Measurements from ENCODE around the gene ICE1. TPM values are rescaled to one million over a fixed set of nuclear protein-coding genes. Genes with fewer than 3 reads are reported as not detected.

The ICE1 gene
- total and polyA plus RNA-seq, 7 experiments from 2014 or later, result 17.2 to 47.6 (median 32.4) TPM

DNA sequence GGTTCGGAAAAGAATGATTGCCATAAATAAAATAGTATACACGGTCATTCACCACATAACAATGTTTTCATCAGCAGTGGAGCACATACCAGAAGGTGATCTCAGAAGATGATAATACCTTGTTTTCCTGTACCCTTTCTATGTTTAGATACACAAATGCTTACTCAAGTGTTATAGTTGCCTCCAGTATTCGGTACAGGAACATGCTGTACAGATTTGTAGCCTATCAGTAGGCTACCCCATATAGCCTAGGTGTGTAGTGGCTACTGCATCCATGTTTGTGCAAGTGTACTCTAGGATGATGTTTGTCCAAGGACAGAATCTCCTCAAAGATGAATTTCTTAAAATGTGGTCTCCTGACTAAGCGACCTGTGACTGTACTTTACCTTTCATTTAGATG is 59.2 kb downstream of the ICE1 start:
- Mint-ChIP-seq H3K4me1 (peaks cover 14 to 40% (median 26%) of the 10 kb centered on the region in 7 donors), H3K9me3 (peaks cover 0 to 10% (median 0%) of the 10 kb centered on the region in 11 donors), H3K36me3 (peaks cover 11 to 42% (median 24%) of the 10 kb centered on the region in 5 donors), H3K27me3 (no peaks in the 10 kb centered on the region), H3K27ac (peak overlapping the region; percentile 59 to 92 (median 80)), H3K4me3 (peak overlapping the region in 8 of 10 donors; percentile 29 to 78 (median 53))
- DNase-seq (no peak), ATAC-seq (no peak)
- Histone ChIP-seq H3K27ac (ENCODE audit: low read depth, low read length) (peak overlapping the region; percentile 25), H3K9me3 (ENCODE audit: control insufficient read depth in 2 of 3, low read length in 3 of 3) (no peaks in the 10 kb centered on the region), H3K4me1 (ENCODE audit: control insufficient read depth in 2 of 2, insufficient read depth in 2 of 2, low read length in 2 of 2) (peaks cover 7 to 13% of the 10 kb centered on the region in 2 donors), H3K36me3 (ENCODE audit: control insufficient read depth in 2 of 3, insufficient read depth in 3 of 3, low read length in 3 of 3) (peaks cover 0 to 24% (median 3%) of the 10 kb centered on the region in 3 experiments), H3K4me3 (ENCODE audit: low read length) (no peak overlapping the region), H3K27me3 (ENCODE audit: control insufficient read depth in 2 of 2, insufficient read depth in 2 of 2, low read length in 2 of 2) (no peaks in the 10 kb centered on the region)
- ChIA-PET CTCF (no interaction called here), POLR2A (interaction anchor here (0.7 kb wide), 1 partner anchor 66 kb away, joined by 3 read pairs; no protein-coding TSS in a partner anchor)
- intact Hi-C loops (cut with micrococcal nuclease), result loop anchor here (1.0 to 2.0 kb wide), 2 partner anchors 41 to 59 kb away; partner anchors contain the start of gene ICE1 (in 2 of the 2)

GRCh38 chr5:5483350-5483749 is 60.9 kb downstream of the ICE1 start:
- ATAC-seq (no peak), DNase-seq (no peak)
- H3K9me3 ChIP-seq (ENCODE audit: control insufficient read depth in 2 of 3, low read length in 3 of 3), result no peaks in the 10 kb centered on the region
- Mint-ChIP-seq H3K9me3 (peaks cover 0 to 7% (median 0%) of the 10 kb centered on the region in 11 donors), H3K27ac (peak overlapping the region in 7 of 9 donors; percentile 22 to 83 (median 62)), H3K36me3 (peaks cover 0 to 36% (median 14%) of the 10 kb centered on the region in 5 donors), H3K4me1 (peaks cover 14 to 40% (median 26%) of the 10 kb centered on the region in 7 donors), H3K27me3 (no peaks in the 10 kb centered on the region), H3K4me3 (no peak overlapping the region)
- H3K36me3 ChIP-seq (ENCODE audit: control insufficient read depth in 2 of 3, insufficient read depth in 3 of 3, low read length in 3 of 3), result peaks cover 0 to 35% (median 3%) of the 10 kb centered on the region in 3 experiments
- H3K27ac ChIP-seq (ENCODE audit: low read depth, low read length), result no peak overlapping the region
- peaks cover 7 to 13% of the 10 kb centered on the region in 2 donors for H3K4me1 ChIP-seq (ENCODE audit: control insufficient read depth in 2 of 2, insufficient read depth in 2 of 2, low read length in 2 of 2)
- ChIA-PET CTCF (no interaction called here), POLR2A (no interaction called here)
- intact Hi-C loops (cut with micrococcal nuclease), result no loop called here
- H3K27me3 ChIP-seq (ENCODE audit: control insufficient read depth in 2 of 2, insufficient read depth in 2 of 2, low read length in 2 of 2), result no peaks in the 10 kb centered on the region
- H3K4me3 ChIP-seq (ENCODE audit: low read length), result no peak overlapping the region

- peaks cover 14 to 38% (median 26%) of the 10 kb centered on the region in 7 donors for H3K4me1 Mint-ChIP-seq
- intact Hi-C loops (cut with micrococcal nuclease), result no loop called here
- POLR2A ChIA-PET, result no interaction called here
Measured at GRCh38 chr5:5483880-5484598, 61.6 kb downstream of the ICE1 start.

DNA sequence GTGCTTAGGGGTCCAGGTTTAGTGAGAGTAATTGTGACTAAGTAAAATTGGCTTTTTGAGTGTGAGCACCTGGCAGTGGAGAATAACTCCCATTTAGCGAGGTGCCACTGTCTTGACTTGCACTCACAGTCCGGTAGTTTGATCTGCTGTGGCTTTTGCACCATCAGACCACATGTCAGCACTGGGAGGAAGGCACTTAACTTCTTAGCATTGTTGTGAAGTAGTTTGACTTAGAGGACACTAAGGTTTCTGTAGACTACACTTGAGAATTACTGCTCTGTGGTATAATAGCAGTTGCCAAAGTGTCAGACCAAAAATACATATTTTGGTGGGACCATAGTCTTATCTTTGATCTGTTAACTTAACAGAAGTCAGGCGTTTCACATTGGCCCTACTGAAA is 63.6 kb downstream of the ICE1 start:
- POLR2A ChIA-PET, result no interaction called here
- Mint-ChIP-seq H3K4me3 (no peak overlapping the region), H3K27ac (peak overlapping the region in 3 of 9 donors; percentile 8 to 28 (median 24)), H3K36me3 (peaks cover 0 to 35% (median 5%) of the 10 kb centered on the region in 5 donors), H3K9me3 (peaks cover 0 to 3% (median 0%) of the 10 kb centered on the region in 11 donors), H3K4me1 (peaks cover 1 to 17% (median 6%) of the 10 kb centered on the region in 7 donors), H3K27me3 (no peaks in the 10 kb centered on the region)
- intact Hi-C loops (cut with micrococcal nuclease), result no loop called here
- Histone ChIP-seq H3K27ac (ENCODE audit: low read depth, low read length) (no peak overlapping the region), H3K4me3 (ENCODE audit: low read length) (no peak overlapping the region), H3K27me3 (ENCODE audit: control insufficient read depth in 2 of 2, insufficient read depth in 2 of 2, low read length in 2 of 2) (no peaks in the 10 kb centered on the region), H3K9me3 (ENCODE audit: control insufficient read depth in 2 of 3, low read length in 3 of 3) (no peaks in the 10 kb centered on the region), H3K36me3 (ENCODE audit: control insufficient read depth in 2 of 3, insufficient read depth in 3 of 3, low read length in 3 of 3) (peaks cover 0 to 44% (median 3%) of the 10 kb centered on the region in 3 experiments), H3K4me1 (ENCODE audit: control insufficient read depth in 2 of 2, insufficient read depth in 2 of 2, low read length in 2 of 2) (peaks cover under 1 to 7% of the 10 kb centered on the region in 2 donors)
- CTCF ChIA-PET, result no interaction called here
- ATAC-seq (peak; percentile 57), DNase-seq (no peak)

More at GRCh38 chr5:5483880-5484598, 61.6 kb downstream of the ICE1 start:
- H3K27me3 ChIP-seq (ENCODE audit: control insufficient read depth in 2 of 2, insufficient read depth in 2 of 2, low read length in 2 of 2), result no peaks in the 10 kb centered on the region
- CTCF ChIA-PET, result no interaction called here
- Mint-ChIP-seq H3K4me3 (no peak overlapping the region), H3K27me3 (no peaks in the 10 kb centered on the region), H3K9me3 (peaks cover 0 to 5% (median 0%) of the 10 kb centered on the region in 11 donors), H3K27ac (peak overlapping the region in 7 of 9 donors; percentile 53 to 91 (median 75)), H3K36me3 (peaks cover 0 to 36% (median 9%) of the 10 kb centered on the region in 5 donors)
- H3K4me1 ChIP-seq (ENCODE audit: control insufficient read depth in 2 of 2, insufficient read depth in 2 of 2, low read length in 2 of 2), result peaks cover 7 to 13% of the 10 kb centered on the region in 2 donors
- no peak overlapping the region for H3K27ac ChIP-seq (ENCODE audit: low read depth, low read length)
- H3K9me3 ChIP-seq (ENCODE audit: control insufficient read depth in 2 of 3, low read length in 3 of 3), result no peaks in the 10 kb centered on the region
- no peak for DNase-seq
- ATAC-seq, result no peak
- H3K4me3 ChIP-seq (ENCODE audit: low read length), result no peak overlapping the region
- H3K36me3 ChIP-seq (ENCODE audit: control insufficient read depth in 2 of 3, insufficient read depth in 3 of 3, low read length in 3 of 3), result peaks cover 0 to 36% (median 3%) of the 10 kb centered on the region in 3 experiments

DNA sequence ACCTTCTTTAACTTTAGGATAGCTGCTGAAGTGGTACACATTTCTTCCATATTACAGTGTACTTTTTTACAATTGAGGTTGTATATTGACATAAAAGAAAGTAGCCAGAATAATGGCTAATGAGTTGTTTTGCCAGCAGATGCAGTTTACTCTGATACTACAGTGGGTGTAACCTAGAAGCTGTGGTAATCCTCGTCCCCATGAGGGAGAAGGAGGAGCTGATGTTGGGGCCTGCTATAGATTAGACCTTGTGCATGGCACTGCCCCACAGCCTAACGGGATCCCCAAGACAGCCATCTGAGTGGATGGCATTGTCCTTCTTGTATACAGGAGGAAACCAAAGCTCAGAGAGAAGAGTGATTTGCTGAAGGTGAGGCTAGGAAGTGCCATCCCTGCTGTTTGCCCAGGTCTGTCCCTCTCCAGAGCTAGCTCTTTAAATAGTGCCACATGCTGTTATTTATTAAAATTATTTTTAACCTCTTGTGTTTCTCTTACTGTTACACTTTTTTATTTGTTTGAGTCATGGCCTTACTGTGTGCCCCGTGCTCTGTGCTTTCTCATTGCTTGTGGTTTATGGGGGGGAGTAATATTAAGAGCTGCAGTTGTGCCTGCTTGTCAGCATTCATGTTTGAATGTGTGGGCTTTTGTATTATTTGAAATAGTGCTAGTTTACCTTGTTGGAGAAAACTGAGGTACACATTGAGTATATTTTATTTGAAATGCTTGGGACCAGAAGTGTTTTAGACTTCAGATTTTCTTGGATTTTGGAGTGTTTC is 65.3 kb downstream of the ICE1 start:
- peaks cover 0 to 31% (median 5%) of the 10 kb centered on the region in 5 donors for H3K36me3 Mint-ChIP-seq
- DNase-seq, result no peak
- H3K4me1 ChIP-seq (ENCODE audit: control insufficient read depth in 2 of 2, insufficient read depth in 2 of 2, low read length in 2 of 2), result no peaks in the 10 kb centered on the region
- no peaks in the 10 kb centered on the region for H3K9me3 ChIP-seq (ENCODE audit: control insufficient read depth in 2 of 3, low read length in 3 of 3)
- peaks cover 4 to 18% (median 9%) of the 10 kb centered on the region in 7 donors for H3K4me1 Mint-ChIP-seq
- no peak overlapping the region for H3K4me3 Mint-ChIP-seq
- H3K4me3 ChIP-seq (ENCODE audit: low read length), result no peak overlapping the region
- intact Hi-C loops (cut with micrococcal nuclease), result no loop called here
- ChIA-PET CTCF (interaction anchor here (0.6 to 1.6 kb wide), 3 partner anchors 15 to 1124 kb away, joined by 3 read pairs; no protein-coding TSS in a partner anchor), POLR2A (no interaction called here)
- peaks cover 0 to 44% (median 3%) of the 10 kb centered on the region in 3 experiments for H3K36me3 ChIP-seq (ENCODE audit: control insufficient read depth in 2 of 3, insufficient read depth in 3 of 3, low read length in 3 of 3)
- H3K27me3 ChIP-seq (ENCODE audit: control insufficient read depth in 2 of 2, insufficient read depth in 2 of 2, low read length in 2 of 2), result no peaks in the 10 kb centered on the region
- no peaks in the 10 kb centered on the region for H3K27me3 Mint-ChIP-seq
- ATAC-seq, result no peak
- peaks cover 0 to 4% (median 0%) of the 10 kb centered on the region in 11 donors for H3K9me3 Mint-ChIP-seq
- peak overlapping the region in 6 of 9 donors; percentile 9 to 42 (median 30) for H3K27ac Mint-ChIP-seq
- no peak overlapping the region for H3K27ac ChIP-seq (ENCODE audit: low read depth, low read length)

DNA sequence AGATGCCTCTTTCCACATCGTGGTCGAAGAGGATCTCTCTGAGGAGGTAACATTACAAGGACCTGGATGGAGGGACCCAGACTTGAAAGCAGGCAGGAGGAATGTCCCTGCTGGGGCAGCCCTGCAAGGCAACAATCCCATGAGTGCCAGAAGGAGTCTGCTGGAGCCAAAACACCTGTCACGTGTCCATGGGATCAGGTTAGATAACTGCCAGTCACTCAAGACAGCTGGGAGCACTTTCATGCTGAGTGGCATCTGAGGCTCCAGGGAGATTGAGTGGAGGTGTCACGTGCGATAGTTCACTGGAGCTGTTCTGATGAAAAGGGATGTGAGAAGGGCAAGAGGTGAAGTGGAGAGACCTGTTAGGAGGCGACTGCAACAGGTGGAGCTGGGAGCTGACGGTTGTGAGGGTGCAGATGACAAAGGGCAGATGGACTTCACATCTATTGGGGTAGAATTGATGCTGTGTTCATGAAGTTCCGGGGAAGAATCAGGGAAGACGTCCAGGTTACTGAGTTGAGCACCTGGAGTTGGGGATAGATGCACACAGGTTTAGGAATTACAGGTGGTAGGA is 68.4 kb downstream of the ICE1 start:
- peak overlapping the region in 1 of 10 donors; percentile 12 for H3K4me3 Mint-ChIP-seq

More for the DNA sequence above, 68.4 kb downstream of the ICE1 start:
- intact Hi-C loops (cut with micrococcal nuclease), result loop anchor here in 1 of 2 donors (5.0 to 10.0 kb wide), 4 partner anchors 801 to 1334 kb away; partner anchors contain the start of gene TENT4A
- Mint-ChIP-seq H3K4me1 (peaks cover 5 to 32% (median 26%) of the 10 kb centered on the region in 7 donors), H3K27ac (peak overlapping the region in 1 of 9 donors; percentile 38), H3K36me3 (peaks cover 0 to 23% (median 5%) of the 10 kb centered on the region in 5 donors), H3K27me3 (peaks cover 0 to 5% (median 0%) of the 10 kb centered on the region in 5 donors), H3K9me3 (peaks cover 0 to 4% (median 0%) of the 10 kb centered on the region in 11 donors)
- peaks cover 0 to 7% of the 10 kb centered on the region in 2 donors for H3K4me1 ChIP-seq (ENCODE audit: control insufficient read depth in 2 of 2, insufficient read depth in 2 of 2, low read length in 2 of 2)
- DNase-seq, result no peak
- no peak overlapping the region for H3K27ac ChIP-seq (ENCODE audit: low read depth, low read length)
- CTCF ChIA-PET, result interaction anchor here (1.0 kb wide), 1 partner anchor 1255 kb away, joined by 3 read pairs; no protein-coding TSS in a partner anchor
- H3K4me3 ChIP-seq (ENCODE audit: low read length), result no peak overlapping the region
- POLR2A ChIA-PET, result interaction anchor here (0.9 kb wide), 1 partner anchor 68 kb away, joined by 3 read pairs; the partner anchor contains the start of gene ICE1
- H3K27me3 ChIP-seq (ENCODE audit: control insufficient read depth in 2 of 2, insufficient read depth in 2 of 2, low read length in 2 of 2), result no peaks in the 10 kb centered on the region
- ATAC-seq, result no peak
- H3K9me3 ChIP-seq (ENCODE audit: control insufficient read depth in 2 of 3, low read length in 3 of 3), result no peaks in the 10 kb centered on the region
- peaks cover 0 to 28% (median 0%) of the 10 kb centered on the region in 3 experiments for H3K36me3 ChIP-seq (ENCODE audit: control insufficient read depth in 2 of 3, insufficient read depth in 3 of 3, low read length in 3 of 3)
